ENCODE results near the gene ACVR1.

ACVR1 gene

GRCh38 chr2:157853211-157853610 lies 22.9 kb downstream of the ACVR1 start:
- Histone ChIP-seq H3K36me3 (ENCODE audit: control insufficient read depth, low read length) (no peaks in the 10 kb centered on the region), H3K9me3 (ENCODE audit: control insufficient read depth, insufficient read depth, low read length) (no peaks in the 10 kb centered on the region), H3K27me3 (ENCODE audit: control insufficient read depth, low read length) (no peaks in the 10 kb centered on the region), H3K27ac (ENCODE audit: low read depth, low read length) (no peak overlapping the region), H3F3A (ENCODE audit: control insufficient read depth, insufficient read depth) (no peaks in the 10 kb centered on the region), H4K20me1 (ENCODE audit: control insufficient read depth, insufficient read depth, low read depth, low read length) (no peaks in the 10 kb centered on the region), H3K9me2 (replicated peaks; ENCODE audit: control insufficient read depth, low read length) (no peaks in the 10 kb centered on the region), H3K79me2 (ENCODE audit: control insufficient read depth, low read length) (no peaks in the 10 kb centered on the region), H3K4me3 (ENCODE audit: low read length) (no peak overlapping the region), H3K4me2 (ENCODE audit: low read length) (no peak overlapping the region), H3K4me1 (ENCODE audit: control insufficient read depth, low read length) (peaks cover 2% of the 10 kb centered on the region)
- TF ChIP-seq EZH2phosphoT487 (IDR thresholded peaks at IDR 0.05; ENCODE audit: borderline replicate concordance, low read length), result no peak
- no peak for TF ChIP-seq CTCF (IDR thresholded peaks at IDR 0.05; ENCODE audit: low read depth, low read length, poor library complexity, severe bottlenecking)

GRCh38 chr2:157849591-157849990 lies 26.5 kb downstream of the ACVR1 start:
- H3F3A ChIP-seq (ENCODE audit: control insufficient read depth, insufficient read depth), result no peaks in the 10 kb centered on the region

GRCh38 chr2:157848213-157848612 lies 27.9 kb downstream of the ACVR1 start:
- Histone ChIP-seq H3K27me3 (ENCODE audit: control insufficient read depth, low read length) (no peaks in the 10 kb centered on the region), H3K4me1 (ENCODE audit: control insufficient read depth, low read length) (peaks cover 5% of the 10 kb centered on the region), H3K9me2 (replicated peaks; ENCODE audit: control insufficient read depth, low read length) (no peaks in the 10 kb centered on the region), H3K36me3 (ENCODE audit: control insufficient read depth, low read length) (no peaks in the 10 kb centered on the region), H3K4me2 (ENCODE audit: low read length) (no peak overlapping the region), H4K20me1 (ENCODE audit: control insufficient read depth, insufficient read depth, low read depth, low read length) (no peaks in the 10 kb centered on the region), H3K4me3 (ENCODE audit: low read length) (no peak overlapping the region), H3F3A (ENCODE audit: control insufficient read depth, insufficient read depth) (no peaks in the 10 kb centered on the region), H3K27ac (ENCODE audit: low read depth, low read length) (no peak overlapping the region), H3K79me2 (ENCODE audit: control insufficient read depth, low read length) (no peaks in the 10 kb centered on the region), H3K9me3 (ENCODE audit: control insufficient read depth, insufficient read depth, low read length) (no peaks in the 10 kb centered on the region)
- TF ChIP-seq CTCF (IDR thresholded peaks at IDR 0.05; ENCODE audit: low read depth, low read length, poor library complexity, severe bottlenecking), result no peak
- no peak for TF ChIP-seq EZH2phosphoT487 (IDR thresholded peaks at IDR 0.05; ENCODE audit: borderline replicate concordance, low read length)

More at GRCh38 chr2:157849591-157849990, 26.5 kb downstream of the ACVR1 start:
- H3K79me2 ChIP-seq (ENCODE audit: control insufficient read depth, low read length), result no peaks in the 10 kb centered on the region
- no peak overlapping the region for H3K4me2 ChIP-seq (ENCODE audit: low read length)
- H3K4me3 ChIP-seq (ENCODE audit: low read length), result no peak overlapping the region
- H3K27me3 ChIP-seq (ENCODE audit: control insufficient read depth, low read length), result no peaks in the 10 kb centered on the region
- H4K20me1 ChIP-seq (ENCODE audit: control insufficient read depth, insufficient read depth, low read depth, low read length), result no peaks in the 10 kb centered on the region
- peaks cover 5% of the 10 kb centered on the region for H3K4me1 ChIP-seq (ENCODE audit: control insufficient read depth, low read length)
- no peaks in the 10 kb centered on the region for H3K9me2 ChIP-seq (replicated peaks; ENCODE audit: control insufficient read depth, low read length)
- TF ChIP-seq EZH2phosphoT487 (IDR thresholded peaks at IDR 0.05; ENCODE audit: borderline replicate concordance, low read length), result no peak
- TF ChIP-seq CTCF (IDR thresholded peaks at IDR 0.05; ENCODE audit: low read depth, low read length, poor library complexity, severe bottlenecking), result no peak
- no peaks in the 10 kb centered on the region for H3K36me3 ChIP-seq (ENCODE audit: control insufficient read depth, low read length)
- H3K27ac ChIP-seq (ENCODE audit: low read depth, low read length), result no peak overlapping the region
- H3K9me3 ChIP-seq (ENCODE audit: control insufficient read depth, insufficient read depth, low read length), result no peaks in the 10 kb centered on the region

GRCh38 chr2:157845081-157845480 lies 31.0 kb downstream of the ACVR1 start:
- H3K9me3 ChIP-seq (ENCODE audit: control insufficient read depth, insufficient read depth, low read length), result no peaks in the 10 kb centered on the region
- H3K36me3 ChIP-seq (ENCODE audit: control insufficient read depth, low read length), result no peaks in the 10 kb centered on the region
- no peak overlapping the region for H3K4me3 ChIP-seq (ENCODE audit: low read length)
- H3K79me2 ChIP-seq (ENCODE audit: control insufficient read depth, low read length), result no peaks in the 10 kb centered on the region
- no peak overlapping the region for H3K27ac ChIP-seq (ENCODE audit: low read depth, low read length)
- no peaks in the 10 kb centered on the region for H3K9me2 ChIP-seq (replicated peaks; ENCODE audit: control insufficient read depth, low read length)
- no peaks in the 10 kb centered on the region for H3F3A ChIP-seq (ENCODE audit: control insufficient read depth, insufficient read depth)
- H3K27me3 ChIP-seq (ENCODE audit: control insufficient read depth, low read length), result no peaks in the 10 kb centered on the region
- peaks cover 5% of the 10 kb centered on the region for H3K4me1 ChIP-seq (ENCODE audit: control insufficient read depth, low read length)
- H4K20me1 ChIP-seq (ENCODE audit: control insufficient read depth, insufficient read depth, low read depth, low read length), result no peaks in the 10 kb centered on the region
- no peak for TF ChIP-seq CTCF (IDR thresholded peaks at IDR 0.05; ENCODE audit: low read depth, low read length, poor library complexity, severe bottlenecking)
- TF ChIP-seq EZH2phosphoT487 (IDR thresholded peaks at IDR 0.05; ENCODE audit: borderline replicate concordance, low read length), result no peak
- H3K4me2 ChIP-seq (ENCODE audit: low read length), result no peak overlapping the region
